Breast epithelium (tissue), 4 donors: ENCODE results near the gene MBD2. TPM values are rescaled to one million over a fixed set of nuclear protein-coding genes. Genes with fewer than 3 reads are reported as not detected.
"Not testable (repeated sequence)": the region's sequence is repeated elsewhere in the genome, so short reads cannot be mapped to it uniquely, and the experiment has no call there.

Source experiments
- DNase-seq, 2 donors: peaks; one replicate each; pipeline ENCODE4 v3.0.0-alpha.2; 2019; ENCODE audit warnings: low spot score in 2 of 2
- H3K27ac ChIP-seq, 2 donors: fragments of 200-600 bp; sonication (generic) in 1 of 2; one replicate each; pipeline ENCODE4 v1.5.1; 2016 to 2019; ENCODE audit warnings: mild to moderate bottlenecking in 1 of 2
- H3K27me3 ChIP-seq, 2 donors: fragments of 200-600 bp; sonication (generic) in 1 of 2; one replicate each; pipeline versions ENCODE4 v1.5.1 to v1.6.0; 2017 to 2019; ENCODE audit warnings: control low read depth in 1 of 2, mild to moderate bottlenecking in 1 of 2
- H3K36me3 ChIP-seq: fragments of 200-600 bp; one replicate; pipeline ENCODE4 v1.5.1; 2019
- H3K4me1 ChIP-seq, 2 donors: fragments of 200-600 bp; sonication (generic); one replicate each; pipeline ENCODE4 v1.5.1; 2016 to 2019; ENCODE audit warnings: control low read depth in 1 of 2
- H3K4me3 ChIP-seq, 3 donors: fragments of 200-600 bp; sonication (generic); 1 replicate in 2 of 3; 2 replicates in 1 of 3; pipeline ENCODE4 v1.5.1; 2016 to 2019; ENCODE audit warnings: mild to moderate bottlenecking in 3 of 3, moderate library complexity in 2 of 3
- H3K9me3 ChIP-seq, 2 donors: fragments of 200-600 bp; sonication (generic) in 1 of 2; one replicate each; pipeline ENCODE4 v1.5.1; 2016 to 2019; ENCODE audit warnings: control low read depth in 1 of 2
- POLR2A ChIP-seq: fragments of 450-650 bp; IDR thresholded peaks from one replicate; pipeline ENCODE4 v1.6.1; 2016; ENCODE audit warnings: antibody characterized with exemption, mild to moderate bottlenecking, moderate library complexity
- POLR2AphosphoS5 ChIP-seq, 3 donors: sonication (generic); formaldehyde crosslinking; IDR thresholded peaks; one replicate each; pipeline ENCODE4 v1.6.1; 2017; ENCODE audit warnings: antibody characterized with exemption in 3 of 3
- intact Hi-C: fragments of 100-400 bp; cut with DNase I; formaldehyde crosslinking; loops from one replicate; pipeline ENCODE4 v1.15.1; 2023; ENCODE audit warnings: low total_unique reads
- total RNA-seq, 3 donors: library from RNA; depleted of rRNA; stranded (reverse); fragments of >200 nt; gene quantifications; one replicate each; pipeline ENCODE4 v1.1.0, GENCODE V29; 2016
- TF ChIP-seq, protein P1 (sequence below), 3 donors: fragments of 450-650 bp; IDR thresholded peaks; one replicate each; pipeline ENCODE4 v1.5.1; 2016 to 2017; ENCODE audit warnings: antibody characterized with exemption in 3 of 3, mild to moderate bottlenecking in 3 of 3, moderate library complexity in 3 of 3

Gene MBD2
- total RNA-seq, 3 donors from 2014 or later = 46.2 to 61.9 (median 50.6) TPM

DNA sequence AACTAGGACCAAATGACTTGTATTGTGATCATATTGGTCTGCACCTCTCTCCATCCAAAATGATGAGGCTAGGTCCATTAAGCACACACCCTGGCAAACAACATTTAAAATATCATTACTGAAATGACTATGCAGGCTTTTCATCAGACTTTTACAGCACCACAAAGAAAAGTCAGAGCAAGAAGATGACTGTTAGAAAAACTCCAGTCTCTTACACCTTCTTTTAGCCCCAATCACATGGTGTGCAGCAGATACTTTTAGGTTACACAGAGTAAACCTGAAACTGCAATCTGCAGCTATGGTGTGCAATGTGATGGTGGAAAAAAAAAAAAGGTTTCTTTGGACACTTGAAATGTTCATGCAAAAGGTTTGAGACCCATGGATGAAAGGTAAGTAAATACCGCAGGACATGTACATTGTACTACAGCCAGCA is 39.5 kb upstream of the MBD2 start:
- intact Hi-C loops = loop anchor here (5.0 kb wide), 1 partner anchor 42 kb away; the partner anchor contains the start of gene MBD2

DNA sequence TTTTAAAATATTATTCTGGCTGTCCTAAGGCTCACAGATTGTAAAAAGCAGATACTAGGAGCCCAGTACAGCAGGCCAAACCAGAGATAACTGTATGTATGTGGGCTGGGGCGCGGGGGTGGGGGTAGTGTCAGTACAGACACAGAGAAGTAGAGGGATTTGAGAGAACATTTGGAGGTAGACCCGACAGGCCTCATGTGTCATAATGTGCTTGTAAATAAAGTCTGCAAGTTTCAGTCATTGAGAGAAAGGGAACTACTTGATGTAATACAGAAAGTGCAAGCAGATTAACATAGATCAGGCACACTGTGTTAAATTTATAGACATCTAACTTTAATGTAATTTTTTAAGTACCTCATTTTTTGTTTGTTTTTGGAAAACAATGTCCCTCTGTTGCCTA is 37.4 kb upstream of the MBD2 start:
- TF ChIP-seq POLR2AphosphoS5 (IDR thresholded peaks at IDR 0.05) (no peak), POLR2A (no peak)
- TF ChIP-seq, protein P1, sequence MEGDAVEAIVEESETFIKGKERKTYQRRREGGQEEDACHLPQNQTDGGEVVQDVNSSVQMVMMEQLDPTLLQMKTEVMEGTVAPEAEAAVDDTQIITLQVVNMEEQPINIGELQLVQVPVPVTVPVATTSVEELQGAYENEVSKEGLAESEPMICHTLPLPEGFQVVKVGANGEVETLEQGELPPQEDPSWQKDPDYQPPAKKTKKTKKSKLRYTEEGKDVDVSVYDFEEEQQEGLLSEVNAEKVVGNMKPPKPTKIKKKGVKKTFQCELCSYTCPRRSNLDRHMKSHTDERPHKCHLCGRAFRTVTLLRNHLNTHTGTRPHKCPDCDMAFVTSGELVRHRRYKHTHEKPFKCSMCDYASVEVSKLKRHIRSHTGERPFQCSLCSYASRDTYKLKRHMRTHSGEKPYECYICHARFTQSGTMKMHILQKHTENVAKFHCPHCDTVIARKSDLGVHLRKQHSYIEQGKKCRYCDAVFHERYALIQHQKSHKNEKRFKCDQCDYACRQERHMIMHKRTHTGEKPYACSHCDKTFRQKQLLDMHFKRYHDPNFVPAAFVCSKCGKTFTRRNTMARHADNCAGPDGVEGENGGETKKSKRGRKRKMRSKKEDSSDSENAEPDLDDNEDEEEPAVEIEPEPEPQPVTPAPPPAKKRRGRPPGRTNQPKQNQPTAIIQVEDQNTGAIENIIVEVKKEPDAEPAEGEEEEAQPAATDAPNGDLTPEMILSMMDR (IDR thresholded peaks at IDR 0.05) = no peak
- Histone ChIP-seq H3K27ac (no peak overlapping the region), H3K4me3 (no peak overlapping the region)

More for the DNA sequence above, 39.5 kb upstream of the MBD2 start:
- Histone ChIP-seq H3K4me1 (no peaks in the 10 kb centered on the region), H3K27me3 (no peaks in the 10 kb centered on the region), H3K4me3 (no peak overlapping the region), H3K27ac (no peak overlapping the region), H3K36me3 (no peaks in the 10 kb centered on the region), H3K9me3 (no peaks in the 10 kb centered on the region)
- DNase-seq = no peak
- TF ChIP-seq, protein P1 (IDR thresholded peaks at IDR 0.05) = no peak
- TF ChIP-seq POLR2AphosphoS5 (IDR thresholded peaks at IDR 0.05) (no peak), POLR2A (no peak)

DNA sequence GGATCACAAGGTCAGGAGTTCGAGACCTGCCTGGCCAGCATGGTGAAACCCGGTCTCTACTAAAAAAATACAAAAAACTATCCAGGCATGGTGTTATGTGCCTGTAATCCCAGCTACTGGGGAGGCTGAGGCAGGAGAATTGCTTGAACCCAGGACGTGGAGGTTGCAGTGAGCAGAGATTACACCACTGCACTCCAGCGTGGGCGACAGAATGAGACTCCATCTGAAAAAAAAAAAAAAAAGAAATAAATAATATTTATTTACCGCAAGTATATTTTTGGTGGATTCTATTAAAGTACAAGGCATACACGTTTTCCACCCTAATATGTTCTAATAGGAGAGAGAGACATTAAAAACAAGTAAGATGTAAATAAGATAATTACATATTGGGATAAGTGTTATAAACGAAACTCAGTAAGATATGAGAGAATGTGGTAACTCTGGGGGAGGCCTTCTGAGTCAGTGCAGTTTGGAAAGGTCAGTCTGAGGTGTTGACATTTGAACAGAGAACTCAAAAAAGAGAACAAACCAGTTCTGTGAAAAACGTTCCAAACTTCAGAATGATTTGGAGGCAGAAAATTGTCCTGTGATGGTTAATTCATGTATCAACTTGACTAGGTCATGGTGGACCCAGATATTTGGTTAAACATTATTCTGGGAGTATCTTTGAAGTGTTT is 36.1 kb upstream of the MBD2 start:
- Histone ChIP-seq H3K9me3 (no peaks in the 10 kb centered on the region), H3K4me1 (no peaks in the 10 kb centered on the region), H3K27me3 (no peaks in the 10 kb centered on the region), H3K4me3 (no peak overlapping the region), H3K36me3 (no peaks in the 10 kb centered on the region), H3K27ac (peak overlapping the region; percentile 57 to 63)
- no peak for DNase-seq
- TF ChIP-seq POLR2AphosphoS5 (IDR thresholded peaks at IDR 0.05) (no peak), POLR2A (no peak)
- TF ChIP-seq, protein P1 (IDR thresholded peaks at IDR 0.05) = no peak
- intact Hi-C loops = loop anchor here (5.0 kb wide), 1 partner anchor 38 kb away; the partner anchor contains the start of gene MBD2

More for the DNA sequence above, 37.4 kb upstream of the MBD2 start:
- Histone ChIP-seq H3K27me3 (no peaks in the 10 kb centered on the region), H3K36me3 (no peaks in the 10 kb centered on the region), H3K4me1 (no peaks in the 10 kb centered on the region), H3K9me3 (no peaks in the 10 kb centered on the region)
- intact Hi-C loops = loop anchor here (5.0 kb wide), 1 partner anchor 40 kb away; the partner anchor contains the start of gene MBD2
- no peak for DNase-seq

DNA sequence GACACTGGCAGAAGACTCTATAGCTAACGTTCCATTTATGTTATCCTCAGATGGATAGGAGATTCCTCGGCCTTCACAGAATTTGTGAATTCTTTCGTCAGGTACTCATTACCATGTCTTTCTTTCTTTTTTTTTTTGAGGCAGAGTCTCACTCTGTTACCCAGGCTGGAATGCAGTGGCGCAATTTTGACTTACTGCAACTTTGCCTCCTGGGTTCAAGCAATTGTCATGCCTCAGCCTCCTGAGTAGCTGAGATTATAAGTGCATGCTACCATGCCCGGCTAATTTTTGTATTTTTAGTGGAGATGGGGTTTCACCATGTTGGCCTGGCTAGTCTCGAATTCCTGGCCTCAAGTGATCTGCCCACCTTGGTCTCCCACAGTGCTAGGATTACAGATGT is 33.3 kb upstream of the MBD2 start:
- H3K36me3 ChIP-seq, intact Hi-C loops, H3K9me3 ChIP-seq, H3K27me3 ChIP-seq, H3K4me1 ChIP-seq, H3K4me3 ChIP-seq, H3K27ac ChIP-seq, DNase-seq: not testable (repeated sequence)

DNA sequence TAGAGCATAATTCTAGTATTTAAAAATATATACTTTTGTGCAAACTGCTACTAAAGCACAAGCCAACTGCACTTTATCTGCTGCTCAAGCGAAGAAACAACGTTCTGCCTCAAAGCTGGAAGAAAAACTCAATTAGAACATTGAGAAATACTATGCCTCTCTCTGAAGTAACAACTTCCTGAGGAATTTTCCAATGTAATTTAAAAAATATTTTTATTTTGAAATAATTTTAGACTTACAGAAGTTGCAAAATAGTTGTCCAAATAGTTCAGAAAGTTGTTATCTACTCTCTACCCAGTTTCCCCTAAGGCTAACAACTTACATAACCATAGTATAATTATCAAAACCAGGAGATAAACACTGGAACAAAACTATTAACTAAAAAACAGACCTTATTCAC is 32.5 kb upstream of the MBD2 start:
- H3K27ac ChIP-seq = no peak overlapping the region
- no peaks in the 10 kb centered on the region for H3K36me3 ChIP-seq
- intact Hi-C loops = no loop called here
- H3K4me1 ChIP-seq = no peaks in the 10 kb centered on the region
- no peak for DNase-seq
- no peaks in the 10 kb centered on the region for H3K9me3 ChIP-seq
- H3K27me3 ChIP-seq = no peaks in the 10 kb centered on the region
- no peak overlapping the region for H3K4me3 ChIP-seq
- TF ChIP-seq POLR2AphosphoS5 (IDR thresholded peaks at IDR 0.05) = no peak
- TF ChIP-seq, protein P1 (IDR thresholded peaks at IDR 0.05) = no peak
- no peak for TF ChIP-seq POLR2A
